HG03135 (cell line): Measurements from ENCODE around the gene TFPI.

ENCODE experiments used
- ATAC-seq: cut with Tn5 transposase; IDR thresholded peaks from one replicate; pipeline ENCODE4 v1.9.1; 2021; ENCODE audit warnings: mild to moderate bottlenecking, moderate library complexity; ENCODE audit not compliant: unreplicated experiment

Gene TFPI

GRCh38 chr2:187506416-187506815, 47.8 kb downstream of the TFPI start:
- ATAC-seq: no peak

GRCh38 chr2:187505065-187505672, 49.1 kb downstream of the TFPI start:
- ATAC-seq: no peak

GRCh38 chr2:187504312-187504921, 49.8 kb downstream of the TFPI start:
- no peak for ATAC-seq

- no peak for ATAC-seq
Measured at GRCh38 chr2:187503700-187504099, 50.5 kb downstream of the TFPI start.

GRCh38 chr2:187502467-187502866, 51.8 kb downstream of the TFPI start:
- no peak for ATAC-seq

- ATAC-seq: no peak
Measured at GRCh38 chr2:187500585-187501359, 53.5 kb downstream of the TFPI start.

GRCh38 chr2:187499941-187500532, 54.2 kb downstream of the TFPI start:
- ATAC-seq: peak; percentile 94

GRCh38 chr2:187497858-187498463, 56.3 kb downstream of the TFPI start:
- ATAC-seq: no peak

- no peak for ATAC-seq
Measured at GRCh38 chr2:187497140-187497539, 57.1 kb downstream of the TFPI start.

- ATAC-seq: no peak
Measured at GRCh38 chr2:187495324-187495723, 58.9 kb downstream of the TFPI start.

GRCh38 chr2:187493877-187494568, 60.2 kb downstream of the TFPI start:
- ATAC-seq: no peak

GRCh38 chr2:187493180-187493579, 61.1 kb downstream of the TFPI start:
- no peak for ATAC-seq

GRCh38 chr2:187486241-187486640, 68.0 kb downstream of the TFPI start:
- no peak for ATAC-seq

GRCh38 chr2:187485523-187485922, 68.7 kb downstream of the TFPI start:
- ATAC-seq: no peak

GRCh38 chr2:187483537-187483936, 70.7 kb downstream of the TFPI start:
- no peak for ATAC-seq

- ATAC-seq: no peak
Measured at GRCh38 chr2:187482796-187483195, 71.4 kb downstream of the TFPI start.

GRCh38 chr2:187481543-187481942, 72.7 kb downstream of the TFPI start:
- ATAC-seq: no peak

- ATAC-seq: no peak
Measured at GRCh38 chr2:187478719-187479118, 75.5 kb downstream of the TFPI start.

- no peak for ATAC-seq
Measured at GRCh38 chr2:187477051-187477450, 77.2 kb downstream of the TFPI start.

- no peak for ATAC-seq
Measured at GRCh38 chr2:187475499-187476248, 78.6 kb downstream of the TFPI start.
